GM11168 (cell line): ENCODE measurements around the gene EGFR.

Experiments used
- in situ Hi-C: fragments of 300-500 bp; cut with MboI; formaldehyde crosslinking; loops from one replicate; pipeline ENCODE4 v1.12.0; 2022; ENCODE audit warnings: low sequenced_read_pairs; ENCODE audit not compliant: unreplicated experiment

The EGFR gene

DNA sequence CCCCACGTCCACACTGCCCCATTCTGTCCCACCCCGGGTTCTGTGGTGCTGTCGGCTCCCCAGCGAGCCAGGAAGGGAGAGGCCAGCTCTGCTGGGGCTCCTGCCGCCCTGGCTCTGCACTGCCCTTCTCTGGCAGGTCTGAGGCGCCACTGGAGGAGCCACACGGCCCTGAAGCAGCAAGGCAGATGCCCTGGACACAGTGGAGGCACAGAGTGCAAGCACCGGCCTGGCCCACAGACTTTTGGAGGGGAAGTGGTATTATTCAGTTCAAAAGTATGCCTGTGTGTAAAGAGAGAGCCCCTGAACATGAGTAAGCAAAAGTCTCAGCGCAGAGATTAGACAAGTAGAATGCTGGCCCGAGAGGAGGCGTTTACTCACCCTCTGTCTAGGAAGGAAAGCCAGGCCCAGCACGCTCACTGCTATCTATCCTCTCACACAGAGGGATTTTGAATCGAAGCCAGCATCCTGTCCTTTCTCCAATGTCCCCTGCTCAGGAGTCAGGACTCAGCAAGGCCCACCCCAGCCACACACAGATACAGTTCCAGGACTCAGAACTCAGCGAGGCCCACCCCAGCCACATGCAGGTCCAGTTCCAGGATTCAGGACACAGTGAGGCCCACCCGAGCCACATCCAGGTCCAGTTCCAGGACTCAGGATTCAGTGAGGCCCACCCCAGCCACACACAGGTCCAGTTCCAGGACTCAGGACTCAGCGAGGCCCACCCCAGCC is 115.0 kb downstream of the EGFR start:
- in situ Hi-C loops: no loop called here

DNA sequence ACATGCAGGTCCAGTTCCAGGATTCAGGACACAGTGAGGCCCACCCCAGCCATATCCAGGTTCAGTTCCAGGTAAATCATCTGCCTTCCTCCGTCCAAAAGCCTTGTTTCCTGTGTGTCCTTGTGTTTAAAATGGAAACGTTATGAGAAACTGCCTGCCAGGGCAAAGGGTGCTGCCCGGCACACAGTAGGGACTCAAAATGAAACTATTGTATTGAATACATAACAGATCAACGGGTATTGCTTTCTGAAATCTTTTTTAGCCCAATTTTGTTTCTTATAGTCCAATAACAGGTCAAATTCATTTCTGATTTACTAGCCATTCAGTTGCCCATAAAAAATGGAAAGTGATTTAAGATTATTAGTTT is 115.5 kb downstream of the EGFR start:
- in situ Hi-C loops: no loop called here

DNA sequence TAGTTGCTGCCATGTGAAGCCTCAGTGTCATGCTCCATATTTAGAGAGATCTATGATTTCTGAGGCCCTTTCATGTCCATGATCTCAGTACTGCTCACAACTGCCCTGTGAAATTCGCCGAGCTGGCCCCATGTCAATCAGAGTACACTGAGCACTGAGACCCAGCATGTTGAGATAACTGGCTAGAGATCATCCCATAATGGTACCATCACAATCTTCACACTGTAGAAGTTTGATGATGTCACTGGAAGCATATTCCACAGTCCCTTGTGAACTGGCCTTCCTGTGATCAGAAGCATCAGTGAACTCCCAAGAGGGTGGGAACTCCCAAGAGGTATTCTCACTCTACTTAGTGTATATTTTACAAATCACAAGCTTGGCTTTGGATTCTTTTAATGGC is 116.0 kb downstream of the EGFR start:
- in situ Hi-C loops: no loop called here

DNA sequence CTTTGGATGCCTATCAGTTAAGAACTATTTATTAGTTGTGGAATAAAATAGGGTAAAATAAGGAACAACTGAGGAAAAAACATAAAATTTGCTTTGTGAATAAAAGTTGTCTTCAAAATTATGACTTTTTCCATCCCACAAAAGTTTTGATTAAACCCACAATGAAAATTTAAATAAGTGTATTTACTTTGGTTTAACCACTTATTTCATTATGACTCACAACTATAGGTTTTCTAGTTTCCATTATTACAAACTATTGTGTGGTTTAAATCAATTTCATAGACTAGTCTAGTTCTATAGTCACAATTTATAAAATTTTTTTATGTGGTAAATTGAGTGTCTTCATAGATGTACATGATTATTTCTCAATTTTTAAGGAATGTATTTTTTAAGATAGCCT is 116.6 kb downstream of the EGFR start:
- in situ Hi-C loops: no loop called here

DNA sequence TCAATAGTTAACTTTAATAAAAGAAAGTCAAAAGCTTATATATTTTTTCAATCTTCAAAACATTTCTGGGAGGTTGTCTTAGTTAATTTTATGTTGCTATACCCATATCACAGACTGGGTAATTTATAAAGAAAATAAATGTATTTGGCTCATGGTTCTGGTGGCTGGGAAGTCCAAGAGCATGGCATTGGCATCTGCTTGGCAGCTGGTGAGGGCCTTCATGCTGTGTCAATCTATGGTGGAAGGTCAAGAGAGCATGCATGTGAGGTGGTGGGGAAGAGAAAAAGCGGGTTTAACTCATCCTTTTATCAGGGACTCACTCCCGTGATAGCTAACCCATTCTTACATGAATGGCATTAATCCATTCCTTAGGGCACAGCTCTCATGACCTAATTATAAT is 119.8 kb downstream of the EGFR start:
- in situ Hi-C loops: no loop called here

DNA sequence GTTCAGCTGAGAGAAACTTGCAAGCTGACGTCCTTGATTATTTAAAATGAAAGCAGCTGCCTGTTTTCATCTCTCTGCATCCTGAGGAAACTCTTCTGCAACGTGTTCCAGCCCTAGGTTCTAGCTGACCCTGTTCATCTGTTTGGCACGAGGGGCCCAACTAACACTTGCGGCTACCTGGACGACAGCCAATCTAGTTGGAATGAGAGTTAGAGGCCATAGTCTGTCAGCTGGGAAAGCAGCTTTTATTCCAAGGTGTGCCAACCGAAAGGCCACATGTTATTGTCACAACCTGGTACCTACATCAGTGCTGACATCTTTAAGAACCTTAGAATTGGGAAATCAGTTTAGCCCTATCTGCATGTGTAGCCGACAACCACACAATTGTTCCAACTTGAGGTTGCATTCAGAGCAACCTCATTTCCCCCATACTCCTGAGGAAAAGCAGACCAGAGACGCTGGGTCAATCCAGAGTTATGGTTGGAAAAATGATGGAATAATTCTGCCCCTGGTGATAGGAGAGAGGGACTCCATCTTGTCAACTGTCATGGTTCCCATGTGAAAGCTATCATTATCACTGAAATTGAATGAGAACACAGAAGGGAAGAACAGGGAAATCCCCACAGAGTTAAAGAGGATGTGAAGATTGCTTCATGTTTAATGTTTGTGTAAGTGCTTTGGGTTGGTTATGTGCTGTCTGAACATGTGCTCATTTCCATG is 121.6 kb downstream of the EGFR start:
- in situ Hi-C loops: no loop called here

DNA sequence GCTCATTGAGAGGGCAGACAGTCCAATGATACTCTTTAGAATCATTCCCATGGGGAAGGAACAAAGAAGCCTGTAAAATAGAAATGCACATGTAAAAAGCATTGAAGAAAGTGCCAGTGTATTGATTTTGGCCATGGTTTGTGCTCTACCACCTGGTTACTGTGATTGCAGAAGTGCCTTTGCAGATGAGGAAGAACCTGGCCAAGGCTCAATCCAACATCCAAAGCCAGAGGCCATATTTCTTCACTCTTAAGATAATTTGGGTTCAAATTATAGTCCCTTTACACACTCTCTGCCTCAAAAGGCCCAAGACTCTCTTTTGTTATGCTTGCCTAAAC is 122.1 kb downstream of the EGFR start:
- in situ Hi-C loops: no loop called here

DNA sequence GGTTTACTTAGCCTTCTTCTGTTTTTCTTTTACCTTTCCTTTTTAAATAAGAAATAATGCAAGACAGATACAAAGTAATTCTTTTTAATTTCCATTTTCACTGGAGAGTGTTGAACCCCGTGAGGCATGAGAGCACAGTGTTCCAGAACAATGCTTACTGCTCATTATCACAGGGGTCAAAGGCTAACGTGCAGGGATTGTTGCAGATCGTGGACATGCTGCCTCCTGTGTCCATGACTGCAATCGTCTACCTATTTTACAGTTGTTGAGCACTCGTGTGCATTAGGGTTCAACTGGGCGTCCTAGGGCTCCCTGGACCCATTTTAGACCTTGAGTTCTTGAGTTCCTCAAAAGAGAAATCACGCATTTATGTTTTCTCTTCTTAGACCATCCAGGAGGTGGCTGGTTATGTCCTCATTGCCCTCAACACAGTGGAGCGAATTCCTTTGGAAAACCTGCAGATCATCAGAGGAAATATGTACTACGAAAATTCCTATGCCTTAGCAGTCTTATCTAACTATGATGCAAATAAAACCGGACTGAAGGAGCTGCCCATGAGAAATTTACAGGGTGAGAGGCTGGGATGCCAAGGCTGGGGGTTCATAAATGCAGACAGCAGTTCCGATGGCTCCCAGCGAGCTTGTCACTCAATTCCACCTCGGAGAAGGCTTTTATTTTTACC is 124.2 kb downstream of the EGFR start:
- in situ Hi-C loops: no loop called here

DNA sequence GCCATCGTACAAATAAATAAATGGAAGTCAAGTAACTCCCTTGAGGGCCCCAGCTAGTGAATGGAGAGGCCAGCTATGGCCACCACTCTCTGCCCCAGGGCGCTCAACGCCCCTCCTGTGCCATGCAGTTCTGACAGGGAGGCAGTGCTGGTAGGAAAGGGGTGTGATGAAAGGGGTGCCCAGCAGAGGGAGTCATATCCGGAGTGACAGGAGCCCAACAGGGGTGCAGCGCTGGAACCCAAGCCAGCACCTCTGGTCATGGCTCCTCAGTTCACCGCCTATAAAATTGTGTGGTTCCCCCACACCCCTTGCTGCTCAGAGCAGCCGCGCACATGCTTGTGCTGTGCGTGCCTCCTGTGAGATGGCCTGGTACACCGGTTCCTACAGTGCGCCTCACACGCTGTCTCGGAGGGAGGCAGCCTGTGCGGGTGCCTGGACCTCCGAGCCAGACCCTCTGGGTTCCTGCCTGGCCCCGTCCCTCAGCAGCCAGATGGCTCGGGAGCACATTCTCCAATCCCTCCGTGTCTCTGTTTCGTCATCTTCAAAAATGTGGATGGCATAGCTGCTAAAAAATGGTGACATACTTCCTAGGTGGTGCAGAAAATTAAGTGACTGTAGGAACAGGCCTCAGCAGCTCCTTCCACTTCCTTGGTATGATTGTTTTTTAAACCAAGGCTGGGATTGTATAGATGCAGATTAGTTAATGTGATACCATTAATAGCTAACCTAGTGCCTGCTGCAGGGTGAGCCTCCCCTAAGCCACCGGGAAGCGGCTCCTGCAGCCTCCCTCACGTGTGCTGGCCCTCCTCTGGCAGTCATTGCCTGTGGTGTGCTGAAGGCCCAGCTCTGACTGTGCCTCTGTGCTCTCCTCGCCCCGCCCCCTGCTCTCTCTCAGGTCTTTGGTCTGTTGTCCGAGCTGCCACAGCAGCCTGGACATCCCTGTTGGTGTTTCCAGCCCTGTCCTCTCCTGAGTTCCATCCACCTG is 125.8 kb downstream of the EGFR start:
- in situ Hi-C loops: no loop called here

DNA sequence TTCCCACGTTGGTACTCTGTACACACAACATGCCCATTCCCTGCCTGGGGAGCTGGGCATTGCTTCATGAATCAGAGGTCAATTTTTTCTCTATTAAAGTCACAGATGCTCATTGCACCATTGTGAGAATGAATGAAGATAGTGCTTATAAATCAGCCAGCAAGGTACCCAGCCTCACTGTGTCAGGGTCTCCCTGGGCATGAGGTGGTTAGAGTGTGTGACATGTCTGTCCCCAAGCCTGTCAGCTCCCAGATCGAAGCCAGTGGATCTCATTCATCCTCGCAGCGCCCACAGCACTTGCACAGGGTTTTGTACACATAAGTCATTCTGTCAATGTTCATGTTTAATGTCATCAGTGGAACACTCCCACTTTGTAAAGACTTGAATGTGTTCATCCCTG is 126.8 kb downstream of the EGFR start:
- in situ Hi-C loops: no loop called here

DNA sequence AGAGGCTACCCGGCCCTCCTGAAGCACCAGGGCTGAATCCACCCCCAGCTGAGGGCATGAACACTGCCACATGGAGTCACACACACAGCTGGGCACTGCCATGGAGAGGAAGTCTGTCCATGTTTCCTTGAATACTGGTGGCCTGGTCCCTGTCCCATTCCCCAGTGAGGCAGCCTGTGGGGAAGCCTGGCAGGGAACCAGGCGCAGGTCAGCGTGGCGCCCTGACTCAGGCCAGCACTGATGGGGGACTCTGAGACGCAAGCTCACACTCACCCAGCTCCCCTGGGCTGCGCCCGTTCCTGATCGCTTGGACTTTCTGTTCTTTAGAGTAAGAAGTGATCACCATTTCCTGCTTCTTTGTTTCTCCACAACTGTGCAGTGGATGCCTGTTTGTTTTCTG is 128.3 kb downstream of the EGFR start:
- in situ Hi-C loops: no loop called here

DNA sequence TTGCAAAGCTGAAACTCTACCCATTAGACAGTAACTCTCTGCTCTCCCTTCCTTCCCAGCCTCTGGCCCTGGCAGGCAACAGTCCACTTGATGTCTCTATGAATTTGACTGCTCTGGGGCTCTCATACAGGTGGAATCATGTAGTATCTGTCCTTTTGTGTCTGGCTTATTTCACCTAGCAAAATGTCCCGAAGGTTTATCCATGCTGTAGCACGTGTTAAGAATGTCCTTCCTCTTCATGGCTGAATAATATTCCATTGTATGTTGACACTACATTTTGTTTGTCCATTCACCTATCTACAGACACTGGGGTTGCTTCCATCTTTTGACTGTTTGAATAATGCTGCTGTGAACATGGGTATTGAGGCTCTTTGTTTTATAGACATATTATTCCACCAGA is 128.9 kb downstream of the EGFR start:
- in situ Hi-C loops: no loop called here

DNA sequence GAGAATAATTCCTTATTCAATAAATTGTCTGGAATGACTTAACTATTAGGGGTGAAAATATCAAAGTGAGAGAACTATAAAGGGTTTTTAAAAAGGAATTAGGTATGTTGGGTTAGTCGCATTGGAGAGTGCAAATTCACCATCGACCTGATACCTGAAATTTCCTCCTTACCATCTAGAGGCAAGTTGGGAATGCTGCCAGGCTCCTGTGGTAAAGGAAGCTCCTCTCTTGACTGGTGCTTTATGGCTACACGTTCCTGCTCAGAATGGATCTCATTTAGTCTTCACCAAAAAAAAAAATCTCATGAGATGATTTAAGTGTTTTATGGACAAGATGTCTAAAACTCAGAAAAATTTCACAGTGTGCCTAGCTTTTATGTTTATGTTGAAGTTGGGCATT is 129.8 kb downstream of the EGFR start:
- in situ Hi-C loops: no loop called here

DNA sequence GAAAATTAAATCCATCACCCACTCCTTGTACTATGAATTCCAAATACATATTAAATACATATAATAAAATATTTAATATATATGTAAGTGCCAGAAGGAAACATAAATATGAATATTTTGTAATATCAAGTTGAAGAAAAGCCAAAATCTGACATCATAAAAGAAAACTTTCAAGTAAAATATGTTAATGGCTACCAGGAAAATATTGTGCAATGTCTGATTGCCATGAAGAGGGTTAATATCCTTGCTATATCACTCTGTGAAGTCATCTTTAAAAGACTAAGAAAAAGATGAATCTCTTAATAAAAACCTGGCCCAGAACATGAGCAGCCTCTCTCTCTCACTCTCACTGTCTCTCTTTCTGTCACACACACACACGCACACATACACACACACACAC is 130.2 kb downstream of the EGFR start:
- in situ Hi-C loops: no loop called here

DNA sequence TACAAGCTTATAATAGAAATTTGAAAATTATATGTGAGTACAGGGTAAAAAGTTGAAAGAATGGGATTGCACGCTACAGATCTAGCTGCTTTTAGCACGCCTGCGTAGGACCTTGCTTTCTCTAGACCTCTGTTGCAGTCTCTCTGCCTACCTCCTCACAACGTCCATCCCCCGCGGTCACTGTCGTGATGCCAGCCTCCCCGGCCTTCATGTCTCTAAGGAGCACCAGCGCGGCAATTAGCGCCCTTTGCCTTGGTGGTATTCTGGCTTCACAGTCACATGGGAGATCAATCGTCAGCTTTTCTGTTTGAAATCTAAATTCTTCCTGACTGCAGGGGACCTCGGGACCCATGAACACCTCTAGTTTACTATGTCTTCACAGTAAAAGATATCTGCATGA is 131.3 kb downstream of the EGFR start:
- in situ Hi-C loops: no loop called here

DNA sequence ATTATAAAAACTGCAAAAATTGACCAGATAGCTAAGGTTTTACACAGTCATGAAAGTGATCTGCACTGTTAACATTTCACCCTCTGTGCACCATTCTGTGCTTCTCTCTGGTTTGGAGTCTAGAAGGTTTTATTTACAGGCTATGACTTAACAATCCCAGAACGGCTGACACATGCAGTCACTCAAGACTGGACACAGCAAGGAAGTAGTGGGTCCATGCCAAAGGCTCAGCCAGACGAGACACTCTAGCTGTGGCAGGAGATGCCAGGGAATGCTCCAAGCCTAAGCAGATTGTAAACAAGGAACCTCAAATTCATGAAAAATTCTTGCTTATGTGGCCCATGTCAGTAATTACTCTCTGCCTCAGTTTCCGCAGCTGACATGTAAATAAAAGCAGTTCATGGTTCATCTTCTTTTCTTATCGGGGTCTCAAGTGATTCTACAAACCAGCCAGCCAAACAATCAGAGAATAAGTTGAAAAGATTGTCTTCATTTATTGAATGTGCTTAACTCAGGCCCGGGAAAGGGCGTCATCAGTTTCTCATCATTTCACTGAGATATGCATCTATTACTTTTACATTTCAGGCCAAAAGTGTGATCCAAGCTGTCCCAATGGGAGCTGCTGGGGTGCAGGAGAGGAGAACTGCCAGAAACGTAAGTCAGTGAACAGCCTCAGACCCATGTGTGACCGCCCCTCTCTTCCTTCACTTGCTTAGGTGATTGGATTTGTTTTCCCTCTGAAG is 132.1 kb downstream of the EGFR start:
- in situ Hi-C loops: no loop called here

DNA sequence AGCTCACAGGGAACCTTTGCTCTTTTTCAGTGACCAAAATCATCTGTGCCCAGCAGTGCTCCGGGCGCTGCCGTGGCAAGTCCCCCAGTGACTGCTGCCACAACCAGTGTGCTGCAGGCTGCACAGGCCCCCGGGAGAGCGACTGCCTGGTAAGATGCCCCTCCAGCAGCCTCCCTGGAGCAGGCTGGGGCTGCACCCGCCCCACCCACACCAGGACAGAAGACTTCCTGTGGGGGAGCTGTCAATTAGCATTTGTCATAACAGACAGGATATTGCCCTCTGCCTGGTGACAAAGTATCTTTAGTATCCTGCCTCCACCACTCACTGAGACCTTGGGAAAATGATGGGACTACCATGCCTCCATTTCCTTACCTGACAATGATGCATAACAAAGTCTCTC is 133.7 kb downstream of the EGFR start:
- in situ Hi-C loops: no loop called here

DNA sequence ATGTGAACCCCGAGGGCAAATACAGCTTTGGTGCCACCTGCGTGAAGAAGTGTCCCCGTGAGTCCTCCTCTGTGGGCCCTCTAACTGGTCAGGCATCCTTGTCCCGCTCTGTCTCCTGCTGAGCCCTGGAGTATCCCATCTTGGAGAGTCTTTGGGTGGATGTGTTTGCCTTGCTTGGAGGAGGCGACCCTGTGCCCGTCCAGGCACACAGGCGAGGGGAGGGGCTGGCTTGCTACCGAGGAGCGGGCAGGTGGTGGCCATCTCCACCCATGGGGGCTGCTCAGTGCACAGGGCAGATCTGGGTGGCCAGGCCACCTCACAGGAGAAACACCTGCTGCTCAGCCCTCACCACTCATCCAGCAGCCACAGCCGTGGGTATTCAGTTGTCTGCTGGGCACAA is 135.3 kb downstream of the EGFR start:
- in situ Hi-C loops: no loop called here

DNA sequence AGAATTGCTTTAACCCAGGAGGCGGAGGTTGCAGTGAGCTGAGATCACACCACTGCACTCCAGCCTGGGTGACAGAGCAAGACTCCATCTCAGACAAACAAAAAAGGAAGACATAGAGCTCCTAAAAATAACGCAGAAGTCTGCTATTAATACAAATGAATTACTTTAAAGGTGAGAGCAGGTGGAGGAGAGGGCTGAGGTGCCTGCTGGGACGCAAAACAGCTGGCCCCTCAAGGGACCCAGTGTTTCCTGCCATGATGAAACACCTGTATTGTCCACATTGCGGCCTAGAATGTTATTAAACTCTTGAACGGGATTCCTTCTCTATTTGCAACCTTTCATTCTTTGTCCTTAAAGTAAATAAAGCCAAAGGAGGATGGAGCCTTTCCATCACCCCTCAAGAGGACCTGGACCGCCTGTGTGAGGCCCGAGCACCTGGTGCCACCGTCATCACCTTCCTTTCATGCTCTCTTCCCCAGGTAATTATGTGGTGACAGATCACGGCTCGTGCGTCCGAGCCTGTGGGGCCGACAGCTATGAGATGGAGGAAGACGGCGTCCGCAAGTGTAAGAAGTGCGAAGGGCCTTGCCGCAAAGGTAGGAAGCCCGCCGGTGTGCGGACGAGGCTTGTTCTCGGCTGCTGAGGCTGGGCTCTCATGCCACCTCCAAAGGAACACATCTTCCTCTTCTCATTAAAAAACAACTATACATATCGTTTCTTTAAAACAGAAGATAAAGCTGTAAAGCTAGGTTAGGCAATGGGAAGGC is 136.7 kb downstream of the EGFR start:
- in situ Hi-C loops: no loop called here
